ENCODE measurements around the gene KIAA0513.
A peak's percentile ranks its signal among the peaks of the same experiment; 100 is the strongest.
"Not testable (repeated sequence)": the region's sequence is repeated elsewhere in the genome, so short reads cannot be mapped to it uniquely, and the experiment has no call there.

KIAA0513 gene

DNA sequence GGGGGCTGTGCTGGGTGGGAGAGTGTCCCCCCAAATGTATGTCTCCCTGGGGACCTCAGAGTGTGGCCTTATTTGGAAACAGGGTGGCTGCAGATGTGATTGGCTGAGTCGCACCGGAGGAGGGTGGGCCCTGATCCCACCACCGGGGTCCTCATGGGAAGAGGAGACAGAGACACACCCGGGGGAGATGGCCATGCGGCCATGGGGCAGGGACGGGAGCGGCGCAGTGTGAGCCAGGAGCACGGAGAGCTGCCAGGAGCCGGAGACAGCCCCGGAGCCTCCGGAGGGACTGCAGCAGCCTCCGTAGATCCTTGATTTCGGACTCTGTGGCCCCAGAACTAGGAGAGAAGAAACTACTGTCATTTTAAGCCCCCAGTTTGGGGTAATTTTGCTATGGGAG is 86.3 kb downstream of the KIAA0513 start:
- DNase-seq (ENCODE audit: low spot score): no peak

DNA sequence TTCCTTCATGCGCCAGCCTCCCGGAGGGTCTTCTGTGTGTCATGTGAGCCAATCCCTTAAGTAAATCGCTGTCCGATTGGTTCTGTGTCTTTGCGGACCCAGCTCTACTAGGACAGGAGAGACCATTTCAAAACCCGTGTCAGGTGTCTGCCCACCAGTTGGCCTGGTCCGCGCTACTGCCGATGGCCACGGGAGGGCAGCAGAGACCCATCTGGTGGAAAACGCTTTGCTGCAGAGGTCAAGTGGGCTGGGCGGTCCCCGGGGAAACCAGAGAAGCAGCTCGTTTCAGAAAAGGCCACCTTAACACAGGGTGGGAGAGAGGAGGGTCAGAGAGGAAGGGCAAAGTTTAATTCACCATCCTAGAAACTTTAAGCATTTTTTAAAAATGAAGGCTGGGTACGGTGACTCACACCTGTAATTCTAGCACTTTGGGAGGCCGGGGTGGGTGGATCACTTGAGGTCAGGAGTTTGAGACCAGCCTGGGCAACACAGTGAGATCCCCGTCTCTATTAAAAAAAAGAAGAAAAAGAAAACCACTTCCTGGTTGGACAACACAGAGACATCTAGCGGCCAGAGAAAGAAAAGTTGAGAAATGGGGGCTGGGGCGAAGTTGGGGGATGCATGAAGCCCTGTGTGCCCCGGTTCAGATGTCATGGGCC is 87.4 kb downstream of the KIAA0513 start:
- peak; percentile 93 for DNase-seq (ENCODE audit: low spot score)

DNA sequence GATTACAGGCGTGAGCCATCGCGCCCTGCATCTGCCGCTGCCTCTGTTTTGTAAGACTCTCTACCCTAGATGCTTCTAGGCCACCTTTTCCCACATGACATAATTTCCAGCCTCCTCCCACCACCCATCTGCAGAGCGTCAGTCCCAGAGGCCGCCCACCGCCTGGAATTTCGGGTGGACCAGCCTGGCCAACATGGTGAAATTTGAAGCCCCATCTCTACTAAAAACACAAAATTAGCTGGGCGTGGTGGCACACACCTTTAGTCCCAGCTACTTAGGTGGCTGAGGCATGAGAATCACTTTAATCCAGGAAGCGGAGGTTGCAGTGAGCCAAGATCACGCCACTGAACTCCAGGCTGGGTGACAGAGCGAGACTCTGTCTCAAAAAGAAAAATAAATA is 89.8 kb downstream of the KIAA0513 start:
- no peak for DNase-seq (ENCODE audit: low spot score)

GRCh38 chr16:85120006-85120340 is 92.4 kb downstream of the KIAA0513 start:
- no peak for DNase-seq (ENCODE audit: low spot score)

GRCh38 chr16:85123441-85123840 is 95.8 kb downstream of the KIAA0513 start:
- not testable (repeated sequence) for DNase-seq (ENCODE audit: low spot score)

- DNase-seq (ENCODE audit: low spot score): peak; percentile 88
These were observed 96.5 kb downstream of the KIAA0513 start for GRCh38 chr16:85123891-85124635.

DNA sequence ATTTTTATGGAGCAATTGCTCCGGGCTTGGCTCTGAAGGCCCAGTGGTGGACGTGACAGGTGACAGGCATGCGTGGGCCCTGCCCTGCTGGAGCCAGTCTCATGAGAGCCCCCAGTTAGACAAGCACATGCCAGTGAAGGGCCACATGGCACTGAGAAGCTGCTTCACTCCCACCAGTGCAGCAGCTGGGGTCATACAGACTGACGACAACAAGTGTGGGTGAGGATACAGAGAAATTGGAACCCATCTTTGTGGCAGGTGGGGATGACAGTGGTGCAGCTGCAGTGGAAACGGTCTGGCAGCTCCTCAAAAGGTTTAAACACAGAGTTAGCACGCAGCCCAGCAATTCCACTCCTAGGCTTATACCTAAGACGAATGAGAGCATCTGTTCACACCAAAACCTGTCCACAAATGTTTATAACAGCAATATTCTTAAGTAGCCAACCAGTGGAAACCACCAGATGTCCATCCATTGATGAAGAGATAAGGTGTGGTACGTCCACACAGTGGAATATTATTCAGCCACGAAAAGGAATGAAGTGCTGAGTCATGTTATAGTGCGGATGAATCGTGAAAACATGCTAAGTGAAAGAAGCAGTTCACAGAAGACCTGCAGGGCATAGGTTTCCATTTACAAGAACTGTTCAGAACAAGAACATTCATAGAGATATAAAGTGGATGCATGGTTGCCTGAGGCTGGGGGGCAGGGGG is 97.2 kb downstream of the KIAA0513 start:
- DNase-seq (ENCODE audit: low spot score): no peak

DNA sequence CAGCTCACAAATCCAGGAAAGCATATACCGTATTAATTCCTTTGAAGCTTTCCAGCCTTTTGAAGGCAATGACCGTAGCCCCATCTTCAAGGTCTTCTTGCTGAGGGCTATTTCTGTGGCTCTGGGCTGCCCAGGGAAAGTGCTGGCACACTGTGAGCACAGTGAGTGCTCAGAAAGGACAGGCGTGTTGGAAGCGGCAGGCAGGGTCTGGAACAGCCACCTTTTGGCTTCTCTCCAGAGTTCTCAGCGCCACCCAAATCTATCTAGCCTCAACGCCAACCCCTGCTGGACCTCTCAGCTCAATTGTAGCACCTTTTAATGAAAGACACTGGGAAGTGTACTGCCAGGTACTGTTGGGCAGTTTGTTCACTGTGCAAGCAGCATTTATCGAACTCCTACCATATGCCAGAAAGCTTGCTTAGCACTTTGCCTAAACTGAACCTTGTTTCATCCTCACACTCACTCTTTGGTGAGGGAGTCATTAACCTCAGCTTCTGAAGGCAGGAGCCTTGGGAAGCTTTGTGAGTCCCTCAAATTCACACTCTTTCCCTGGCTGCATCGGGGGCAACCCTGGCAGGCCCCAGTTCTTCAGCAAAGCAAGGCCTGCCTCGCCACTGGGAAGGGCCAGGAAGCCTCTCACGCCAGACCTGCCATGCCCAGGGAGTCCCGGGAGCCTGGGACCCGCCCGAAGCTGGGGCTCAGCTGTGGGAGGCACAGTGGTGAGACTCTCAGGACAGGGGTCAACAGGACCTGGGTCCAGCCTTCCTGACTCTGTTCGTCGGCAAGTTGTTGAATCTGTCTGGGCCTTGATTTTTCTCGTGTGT is 98.2 kb downstream of the KIAA0513 start:
- no peak for DNase-seq (ENCODE audit: low spot score)

- DNase-seq (ENCODE audit: low spot score): no peak
These were observed 98.8 kb downstream of the KIAA0513 start for GRCh38 chr16:85126394-85126704.

GRCh38 chr16:85126705-85127378 is 99.2 kb downstream of the KIAA0513 start:
- DNase-seq (ENCODE audit: low spot score): peak; percentile 78

GRCh38 chr16:85127379-85127723 is 99.8 kb downstream of the KIAA0513 start:
- DNase-seq (ENCODE audit: low spot score): no peak

- no peak for DNase-seq (ENCODE audit: low spot score)
These were observed 100.7 kb downstream of the KIAA0513 start for GRCh38 chr16:85128079-85128837.

- DNase-seq (ENCODE audit: low spot score): peak; percentile 64
These were observed 102.5 kb downstream of the KIAA0513 start for GRCh38 chr16:85129876-85130704.

GRCh38 chr16:85130705-85131028 is 103.1 kb downstream of the KIAA0513 start:
- no peak for DNase-seq (ENCODE audit: low spot score)

DNA sequence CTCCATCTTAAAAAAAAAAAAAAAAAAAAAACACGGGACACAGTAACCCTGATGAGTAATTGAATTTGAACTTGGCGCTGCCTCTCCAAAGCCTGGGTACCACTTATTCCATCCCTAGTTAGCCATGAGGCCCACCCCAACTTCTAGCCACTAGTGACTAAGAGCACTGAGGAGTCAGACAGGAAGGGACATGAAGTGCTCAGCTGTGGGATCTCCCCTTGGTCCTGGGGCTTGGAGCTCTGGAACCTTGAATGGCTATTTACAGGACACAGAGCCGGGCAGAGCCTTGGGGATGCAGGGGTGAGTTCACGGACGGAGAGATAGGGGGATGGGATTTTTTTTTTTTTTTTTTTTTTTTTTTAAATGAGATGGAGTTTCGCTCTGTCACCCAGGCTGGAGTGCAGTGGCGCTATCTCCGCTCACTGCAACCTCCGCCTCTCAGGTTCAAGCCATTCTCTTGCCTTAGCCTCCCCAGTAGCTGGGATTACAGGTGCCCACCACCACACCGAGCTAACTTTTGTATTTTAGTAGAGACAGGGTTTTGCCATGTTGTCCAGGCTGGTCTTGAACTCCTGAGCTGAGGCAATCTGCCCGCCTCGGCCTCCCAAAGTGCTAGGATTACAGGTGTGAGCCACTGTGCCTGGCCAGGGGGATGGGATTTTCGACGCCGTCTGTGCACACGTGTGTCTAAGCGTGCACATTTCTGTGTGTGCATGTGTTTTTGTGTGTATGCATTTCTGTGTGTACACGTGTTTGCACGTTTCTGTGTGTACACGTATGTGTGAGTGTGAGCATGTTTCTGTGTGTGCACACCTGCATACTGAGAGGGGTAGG is 105.1 kb downstream of the KIAA0513 start:
- DNase-seq (ENCODE audit: low spot score): no peak

DNA sequence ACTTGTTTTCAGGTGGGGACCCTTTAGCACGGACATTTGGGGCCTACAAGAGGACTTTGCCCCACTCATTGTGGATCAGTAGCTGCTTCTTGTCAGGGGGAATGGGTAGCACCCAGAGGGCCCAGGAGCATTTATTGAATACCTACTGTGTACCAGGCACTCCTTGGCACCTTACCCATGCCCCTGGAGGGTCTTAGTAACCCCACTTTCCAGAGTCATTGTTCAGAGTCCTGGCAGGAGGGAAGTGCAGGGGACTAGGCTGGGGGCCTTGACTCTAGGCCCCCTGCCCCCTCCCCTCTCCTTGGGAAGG is 105.7 kb downstream of the KIAA0513 start:
- DNase-seq (ENCODE audit: low spot score): no peak

DNA sequence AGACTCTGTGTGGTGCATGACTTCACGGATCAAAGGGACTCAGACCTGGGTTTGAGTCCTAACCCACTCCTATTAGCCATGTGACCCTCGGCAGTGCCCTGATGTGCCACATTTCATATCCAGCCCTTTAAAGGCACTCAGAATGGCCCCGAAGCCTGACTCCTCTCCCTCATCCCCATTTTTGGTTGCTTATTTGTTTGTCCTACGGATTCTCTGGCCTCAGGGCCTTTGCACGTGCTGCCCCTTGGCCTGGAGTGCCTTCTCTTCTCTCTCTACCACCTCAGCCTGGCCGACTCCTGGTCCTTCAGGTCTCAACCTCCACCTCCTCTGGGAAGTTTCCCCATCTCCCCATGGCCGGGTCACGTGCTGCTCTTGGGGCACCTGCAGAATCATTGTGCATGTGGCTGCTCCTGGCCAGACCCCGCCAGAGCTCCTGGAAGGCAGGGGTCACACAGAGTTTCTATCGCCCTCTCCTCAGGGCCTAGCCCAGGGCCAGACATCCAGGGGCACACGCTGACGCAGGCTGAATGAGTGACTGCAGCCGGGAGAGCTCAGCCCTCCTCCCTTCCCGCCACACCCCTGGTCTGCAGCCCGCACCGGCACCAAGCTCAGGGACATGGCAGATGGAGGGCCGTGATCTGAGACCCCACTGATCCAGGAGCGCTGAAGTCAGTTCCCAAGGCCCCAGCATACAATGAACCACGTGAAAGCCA is 106.6 kb downstream of the KIAA0513 start:
- DNase-seq (ENCODE audit: low spot score): no peak

DNA sequence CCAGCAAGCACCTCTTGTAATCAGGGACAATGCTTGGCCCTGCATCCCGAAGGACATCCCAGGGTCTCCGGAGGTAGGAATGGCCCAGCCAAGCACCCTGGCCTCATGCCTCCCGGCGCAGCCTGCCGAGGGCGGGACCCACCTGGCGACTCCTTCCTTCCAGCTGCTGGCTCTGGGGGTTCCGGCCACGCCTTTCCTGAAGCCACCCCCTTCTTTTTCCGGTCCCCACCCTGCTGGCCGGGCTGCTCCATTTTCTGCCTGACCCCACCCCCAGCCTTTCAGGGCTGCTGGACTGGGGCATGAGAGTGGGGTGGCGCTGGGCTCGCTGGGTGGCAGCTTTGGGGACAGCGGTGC is 107.2 kb downstream of the KIAA0513 start:
- DNase-seq (ENCODE audit: low spot score): no peak

GRCh38 chr16:85136213-85136701 is 108.7 kb downstream of the KIAA0513 start:
- DNase-seq (ENCODE audit: low spot score): no peak

Measured in AG08396 (cell line).